ENCODE measurements around the gene PLA2R1. TPM values are rescaled to one million over a fixed set of nuclear protein-coding genes. Genes with fewer than 3 reads are reported as not detected.

The PLA2R1 gene
- total RNA-seq, 2 donors from 2014 or later = 3.2 to 6.7 TPM

- no peak for TF ChIP-seq CTCF (IDR thresholded peaks at IDR 0.05)
- Histone ChIP-seq H3K4me3 (no peak overlapping the region), H3K36me3 (no peaks in the 10 kb centered on the region), H3K27me3 (no peaks in the 10 kb centered on the region), H3K27ac (no peak overlapping the region), H3K9me3 (no peaks in the 10 kb centered on the region), H3K4me1 (no peaks in the 10 kb centered on the region), H3K9ac (ENCODE audit: low read depth in 2 of 2, low read length in 2 of 2) (no peak overlapping the region)
- no peak for DNase-seq
- intact Hi-C loops (cut with DNase I) = no loop called here
Observed at GRCh38 chr2:160006475-160006874, 55.9 kb downstream of the PLA2R1 start.

- H3K4me3 ChIP-seq = no peak overlapping the region
- DNase-seq = no peak
- no peak overlapping the region for H3K9ac ChIP-seq (ENCODE audit: low read depth in 2 of 2, low read length in 2 of 2)
- no peaks in the 10 kb centered on the region for H3K36me3 ChIP-seq
- no peak overlapping the region for H3K27ac ChIP-seq
- intact Hi-C loops (cut with DNase I) = no loop called here
- TF ChIP-seq CTCF (IDR thresholded peaks at IDR 0.05) = no peak
- no peaks in the 10 kb centered on the region for H3K4me1 ChIP-seq
- no peaks in the 10 kb centered on the region for H3K27me3 ChIP-seq
- H3K9me3 ChIP-seq = no peaks in the 10 kb centered on the region
Observed at GRCh38 chr2:160005908-160006307, 56.5 kb downstream of the PLA2R1 start.

- DNase-seq = no peak
- no peak overlapping the region for H3K9ac ChIP-seq (ENCODE audit: low read depth in 2 of 2, low read length in 2 of 2)
- no peak overlapping the region for H3K4me3 ChIP-seq
- intact Hi-C loops (cut with DNase I) = no loop called here
- no peaks in the 10 kb centered on the region for H3K9me3 ChIP-seq
- H3K4me1 ChIP-seq = no peaks in the 10 kb centered on the region
- TF ChIP-seq CTCF (IDR thresholded peaks at IDR 0.05) = no peak
- no peaks in the 10 kb centered on the region for H3K36me3 ChIP-seq
- H3K27ac ChIP-seq = no peak overlapping the region
- no peaks in the 10 kb centered on the region for H3K27me3 ChIP-seq
Observed at GRCh38 chr2:160005476-160005875, 56.9 kb downstream of the PLA2R1 start.

- Histone ChIP-seq H3K4me3 (no peak overlapping the region), H3K27me3 (no peaks in the 10 kb centered on the region), H3K9me3 (no peaks in the 10 kb centered on the region), H3K36me3 (no peaks in the 10 kb centered on the region), H3K9ac (ENCODE audit: low read depth in 2 of 2, low read length in 2 of 2) (no peak overlapping the region), H3K27ac (no peak overlapping the region), H3K4me1 (no peaks in the 10 kb centered on the region)
- no peak for DNase-seq
- intact Hi-C loops (cut with DNase I) = no loop called here
- TF ChIP-seq CTCF (IDR thresholded peaks at IDR 0.05) = no peak
Observed at GRCh38 chr2:159998961-159999360, 63.5 kb downstream of the PLA2R1 start.

GRCh38 chr2:159998243-159998642 is 64.2 kb downstream of the PLA2R1 start:
- H3K27ac ChIP-seq = no peak overlapping the region
- intact Hi-C loops (cut with DNase I) = no loop called here
- H3K4me3 ChIP-seq = no peak overlapping the region
- no peak for DNase-seq
- no peak for TF ChIP-seq CTCF (IDR thresholded peaks at IDR 0.05)
- no peaks in the 10 kb centered on the region for H3K9me3 ChIP-seq
- no peaks in the 10 kb centered on the region for H3K4me1 ChIP-seq
- no peak overlapping the region for H3K9ac ChIP-seq (ENCODE audit: low read depth in 2 of 2, low read length in 2 of 2)
- no peaks in the 10 kb centered on the region for H3K36me3 ChIP-seq
- no peaks in the 10 kb centered on the region for H3K27me3 ChIP-seq

Measured in colonic mucosa (tissue), 4 donors.